KMS-11 (cell line): ENCODE results near the gene KCNH2.

Experiments used
- H2AFZ ChIP-seq: fragments of 200-600 bp; sonication (generic); 2 replicates; pipeline ENCODE4 v1.6.1; 2016; ENCODE audit warnings: antibody characterized with exemption, mixed run types, low read depth
- H3K27ac ChIP-seq: fragments of 200-600 bp; sonication (generic); 2 replicates; pipeline ENCODE4 v1.6.1; 2016; ENCODE audit warnings: mild to moderate bottlenecking, mixed run types
- H3K27me3 ChIP-seq: fragments of 200-600 bp; sonication (generic); 2 replicates; pipeline ENCODE4 v1.6.1; 2017; ENCODE audit warnings: mild to moderate bottlenecking, low read depth, mixed run types, moderate library complexity; ENCODE audit not compliant: insufficient read depth
- H3K36me3 ChIP-seq: fragments of 200-600 bp; sonication (generic); 2 replicates; pipeline ENCODE4 v1.6.1; 2017; ENCODE audit warnings: mild to moderate bottlenecking, mixed run types; ENCODE audit not compliant: insufficient read depth
- H3K4me1 ChIP-seq: fragments of 200-600 bp; sonication (generic); 2 replicates; pipeline ENCODE4 v1.6.1; 2016; ENCODE audit warnings: mild to moderate bottlenecking, low read depth, mixed run types; ENCODE audit not compliant: poor library complexity, severe bottlenecking
- H3K4me2 ChIP-seq: fragments of 200-600 bp; sonication (generic); 2 replicates; pipeline ENCODE4 v1.7.0; 2016; ENCODE audit warnings: mild to moderate bottlenecking, mixed run types
- H3K4me3 ChIP-seq: fragments of 200-600 bp; sonication (generic); IDR thresholded peaks from 2 replicates; pipeline ENCODE4 v1.6.1; 2017; ENCODE audit warnings: low read depth, low read length, mixed read lengths; ENCODE audit not compliant: insufficient read depth
- H3K79me2 ChIP-seq: fragments of 200-600 bp; sonication (generic); 2 replicates; pipeline ENCODE4 v1.6.1; 2016; ENCODE audit warnings: low read depth, mixed run types; ENCODE audit not compliant: insufficient read depth
- H3K9ac ChIP-seq: fragments of 200-600 bp; sonication (generic); 2 replicates; pipeline ENCODE4 v1.6.1; 2016; ENCODE audit warnings: mild to moderate bottlenecking, mixed run types
- H4K20me1 ChIP-seq: fragments of 200-600 bp; sonication (generic); 2 replicates; pipeline ENCODE4 v1.6.1; 2016; ENCODE audit warnings: mild to moderate bottlenecking, mixed run types; ENCODE audit not compliant: insufficient read depth
- CTCF ChIP-seq: fragments of 200-600 bp; sonication (generic); conservative IDR thresholded peaks from 2 replicates; pipeline ENCODE4 v1.6.1; 2017; ENCODE audit warnings: low read depth, mild to moderate bottlenecking, antibody characterized with exemption, low read length, moderate library complexity, mixed read lengths

The KCNH2 gene

GRCh38 chr7:150982351-150982750 lies 4.2 kb upstream of the KCNH2 start:
- Histone ChIP-seq H3K79me2 (no peaks in the 10 kb centered on the region), H2AFZ (no peak overlapping the region), H3K27me3 (peaks cover 64% of the 10 kb centered on the region), H3K4me1 (peaks cover 18% of the 10 kb centered on the region), H3K9ac (no peak overlapping the region), H3K4me2 (no peak overlapping the region), H3K4me3 (no peak overlapping the region), H3K27ac (no peak overlapping the region), H3K36me3 (no peaks in the 10 kb centered on the region), H4K20me1 (no peaks in the 10 kb centered on the region)
- TF ChIP-seq CTCF: no peak

DNA sequence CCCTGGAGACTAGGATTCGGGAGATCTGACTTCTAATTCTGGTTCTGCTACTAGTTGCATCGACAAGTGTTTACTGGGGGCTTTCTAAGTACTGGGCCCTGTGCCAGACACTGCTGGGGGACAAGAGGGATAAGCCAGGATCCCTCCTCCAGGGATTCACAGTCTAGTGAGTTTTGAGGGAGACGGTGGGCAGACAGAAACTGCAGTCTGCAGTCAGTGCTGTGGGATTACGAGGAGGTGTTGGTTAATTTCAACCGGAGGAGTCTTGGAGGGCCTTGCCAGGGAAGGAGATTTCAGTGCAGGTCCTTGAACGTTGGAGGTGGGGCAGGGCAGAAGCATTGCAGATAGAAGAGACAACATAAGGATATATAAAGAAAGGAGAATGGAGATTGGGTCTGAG lies 3.5 kb upstream of the KCNH2 start:
- Histone ChIP-seq H3K27ac (no peak overlapping the region), H4K20me1 (no peaks in the 10 kb centered on the region), H3K36me3 (no peaks in the 10 kb centered on the region), H3K27me3 (peaks cover 60% of the 10 kb centered on the region), H2AFZ (no peak overlapping the region), H3K4me2 (no peak overlapping the region), H3K9ac (no peak overlapping the region), H3K4me1 (peaks cover 25% of the 10 kb centered on the region), H3K79me2 (no peaks in the 10 kb centered on the region), H3K4me3 (no peak overlapping the region)
- TF ChIP-seq CTCF: no peak

- H3K27me3 ChIP-seq: peaks cover 57% of the 10 kb centered on the region
- no peaks in the 10 kb centered on the region for H4K20me1 ChIP-seq
- H3K27ac ChIP-seq: no peak overlapping the region
Observed at GRCh38 chr7:150980663-150981062, 2.5 kb upstream of the KCNH2 start.

GRCh38 chr7:150979713-150980390 lies 1.7 kb upstream of the KCNH2 start:
- Histone ChIP-seq H3K4me3 (no peak overlapping the region), H3K79me2 (no peaks in the 10 kb centered on the region), H2AFZ (no peak overlapping the region), H3K4me2 (peak overlapping the region; percentile 100), H3K27ac (no peak overlapping the region), H3K4me1 (peaks cover 32% of the 10 kb centered on the region), H3K9ac (no peak overlapping the region), H3K36me3 (no peaks in the 10 kb centered on the region), H3K27me3 (peaks cover 55% of the 10 kb centered on the region), H4K20me1 (no peaks in the 10 kb centered on the region)
- TF ChIP-seq CTCF: no peak

More at GRCh38 chr7:150980663-150981062, 2.5 kb upstream of the KCNH2 start:
- Histone ChIP-seq H3K4me1 (peaks cover 28% of the 10 kb centered on the region), H3K4me3 (no peak overlapping the region), H3K4me2 (no peak overlapping the region), H3K79me2 (no peaks in the 10 kb centered on the region), H3K36me3 (no peaks in the 10 kb centered on the region), H3K9ac (no peak overlapping the region), H2AFZ (no peak overlapping the region)
- TF ChIP-seq CTCF: no peak
